DOHH2 (cell line): ENCODE results near the gene CTSE.

ENCODE experiments used
- H3F3A ChIP-seq: fragments of 200-600 bp; sonication (generic), shearing (Covaris generic); 2 replicates; pipeline ENCODE4 v1.6.0; 2016; ENCODE audit warnings: antibody characterized with exemption, mild to moderate bottlenecking; ENCODE audit not compliant: control insufficient read depth, insufficient read depth
- H3K27ac ChIP-seq: fragments of 200-600 bp; sonication (generic); 2 replicates; pipeline ENCODE4 v1.5.1; 2014; ENCODE audit warnings: low read depth, mild to moderate bottlenecking, low read length, moderate library complexity
- H3K27me3 ChIP-seq: fragments of 200-600 bp; sonication (generic); 2 replicates; pipeline ENCODE4 v1.6.1; 2014; ENCODE audit warnings: mild to moderate bottlenecking, low read length, mixed read lengths; ENCODE audit not compliant: control insufficient read depth
- H3K36me3 ChIP-seq: fragments of 200-600 bp; sonication (generic); 2 replicates; pipeline ENCODE4 v1.6.1; 2014; ENCODE audit warnings: mild to moderate bottlenecking, low read length, moderate library complexity, mixed read lengths; ENCODE audit not compliant: control insufficient read depth
- H3K4me1 ChIP-seq: fragments of 200-600 bp; sonication (generic); 2 replicates; pipeline ENCODE4 v1.6.1; 2014; ENCODE audit warnings: mild to moderate bottlenecking, low read length, mixed read lengths; ENCODE audit not compliant: control insufficient read depth
- H3K4me2 ChIP-seq: fragments of 200-600 bp; sonication (generic); 2 replicates; pipeline ENCODE4 v1.6.0; 2014; ENCODE audit warnings: mild to moderate bottlenecking, low read length, moderate library complexity
- H3K4me3 ChIP-seq: fragments of 200-600 bp; sonication (generic); 2 replicates; pipeline ENCODE4 v1.5.1; 2014; ENCODE audit warnings: mild to moderate bottlenecking, low read length, mixed read lengths
- H3K79me2 ChIP-seq: fragments of 200-600 bp; sonication (generic); 2 replicates; pipeline ENCODE4 v1.6.1; 2014; ENCODE audit warnings: mild to moderate bottlenecking, low read length, mixed read lengths; ENCODE audit not compliant: control insufficient read depth
- H3K9me2 ChIP-seq: fragments of 200-600 bp; sonication (generic); replicated peaks from 2 replicates; pipeline ENCODE4 v1.6.1; 2014; ENCODE audit warnings: mild to moderate bottlenecking, low read length, mixed read lengths; ENCODE audit not compliant: control insufficient read depth
- H3K9me3 ChIP-seq: fragments of 200-600 bp; sonication (generic); 2 replicates; pipeline ENCODE4 v1.6.1; 2014; ENCODE audit warnings: antibody characterized with exemption, low read length, mixed read lengths; ENCODE audit not compliant: control insufficient read depth, insufficient read depth
- H4K20me1 ChIP-seq: fragments of 200-600 bp; sonication (generic); 2 replicates; pipeline ENCODE4 v1.6.0; 2014; ENCODE audit warnings: low read depth, mild to moderate bottlenecking, antibody characterized with exemption, low read length, moderate library complexity; ENCODE audit not compliant: control insufficient read depth, insufficient read depth
- EZH2phosphoT487 ChIP-seq: fragments of 200-600 bp; sonication (generic); IDR thresholded peaks from 2 replicates; pipeline ENCODE4 v1.6.1; 2017; ENCODE audit warnings: borderline replicate concordance, mild to moderate bottlenecking, antibody characterized with exemption, low read length, moderate library complexity, mixed read lengths
- TF ChIP-seq, protein P1 (sequence below): fragments of 200-600 bp; sonication (generic); IDR thresholded peaks from one replicate; pipeline ENCODE4 v1.5.1; 2014; ENCODE audit warnings: antibody characterized with exemption, mild to moderate bottlenecking, low read depth, low read length; ENCODE audit not compliant: poor library complexity, severe bottlenecking

The CTSE gene

DNA sequence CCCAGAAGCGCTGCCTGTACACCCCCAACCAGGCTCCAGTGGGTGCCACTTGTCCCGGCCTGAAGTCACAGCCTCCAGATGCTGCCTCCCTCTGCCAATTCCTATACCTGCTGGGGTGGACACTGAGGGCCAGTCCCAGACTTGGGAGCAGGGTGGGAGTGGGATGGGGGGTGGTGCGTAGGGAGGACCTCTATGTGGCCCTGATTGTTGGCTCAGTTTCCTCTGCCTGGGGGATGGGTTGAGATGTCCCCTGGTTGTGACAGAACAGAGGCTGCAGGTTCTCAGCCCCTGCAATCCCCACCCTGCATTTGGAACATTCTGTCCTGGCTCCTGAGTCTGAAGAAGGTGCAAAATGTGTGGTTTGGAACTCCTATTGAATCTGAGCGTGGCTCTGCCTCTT is 47.7 kb downstream of the CTSE start:
- no peaks in the 10 kb centered on the region for H3K4me1 ChIP-seq
- no peaks in the 10 kb centered on the region for H4K20me1 ChIP-seq
- H3K36me3 ChIP-seq = no peaks in the 10 kb centered on the region
- H3K27me3 ChIP-seq = 0 out of 2 replicates have a peak, but pooled peaks cover 3% of the 10 kb centered on the region
- no peak overlapping the region for H3K4me2 ChIP-seq
- TF ChIP-seq EZH2phosphoT487 = no peak
- TF ChIP-seq, protein P1, sequence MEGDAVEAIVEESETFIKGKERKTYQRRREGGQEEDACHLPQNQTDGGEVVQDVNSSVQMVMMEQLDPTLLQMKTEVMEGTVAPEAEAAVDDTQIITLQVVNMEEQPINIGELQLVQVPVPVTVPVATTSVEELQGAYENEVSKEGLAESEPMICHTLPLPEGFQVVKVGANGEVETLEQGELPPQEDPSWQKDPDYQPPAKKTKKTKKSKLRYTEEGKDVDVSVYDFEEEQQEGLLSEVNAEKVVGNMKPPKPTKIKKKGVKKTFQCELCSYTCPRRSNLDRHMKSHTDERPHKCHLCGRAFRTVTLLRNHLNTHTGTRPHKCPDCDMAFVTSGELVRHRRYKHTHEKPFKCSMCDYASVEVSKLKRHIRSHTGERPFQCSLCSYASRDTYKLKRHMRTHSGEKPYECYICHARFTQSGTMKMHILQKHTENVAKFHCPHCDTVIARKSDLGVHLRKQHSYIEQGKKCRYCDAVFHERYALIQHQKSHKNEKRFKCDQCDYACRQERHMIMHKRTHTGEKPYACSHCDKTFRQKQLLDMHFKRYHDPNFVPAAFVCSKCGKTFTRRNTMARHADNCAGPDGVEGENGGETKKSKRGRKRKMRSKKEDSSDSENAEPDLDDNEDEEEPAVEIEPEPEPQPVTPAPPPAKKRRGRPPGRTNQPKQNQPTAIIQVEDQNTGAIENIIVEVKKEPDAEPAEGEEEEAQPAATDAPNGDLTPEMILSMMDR = no peak
- no peaks in the 10 kb centered on the region for H3K9me2 ChIP-seq
- no peak overlapping the region for H3K27ac ChIP-seq
- no peak overlapping the region for H3K4me3 ChIP-seq
- H3F3A ChIP-seq = 0 out of 2 replicates have a peak, but pooled peaks cover 3% of the 10 kb centered on the region
- no peaks in the 10 kb centered on the region for H3K79me2 ChIP-seq
- H3K9me3 ChIP-seq = no peaks in the 10 kb centered on the region; the same call in 1 of the 2 replicates

DNA sequence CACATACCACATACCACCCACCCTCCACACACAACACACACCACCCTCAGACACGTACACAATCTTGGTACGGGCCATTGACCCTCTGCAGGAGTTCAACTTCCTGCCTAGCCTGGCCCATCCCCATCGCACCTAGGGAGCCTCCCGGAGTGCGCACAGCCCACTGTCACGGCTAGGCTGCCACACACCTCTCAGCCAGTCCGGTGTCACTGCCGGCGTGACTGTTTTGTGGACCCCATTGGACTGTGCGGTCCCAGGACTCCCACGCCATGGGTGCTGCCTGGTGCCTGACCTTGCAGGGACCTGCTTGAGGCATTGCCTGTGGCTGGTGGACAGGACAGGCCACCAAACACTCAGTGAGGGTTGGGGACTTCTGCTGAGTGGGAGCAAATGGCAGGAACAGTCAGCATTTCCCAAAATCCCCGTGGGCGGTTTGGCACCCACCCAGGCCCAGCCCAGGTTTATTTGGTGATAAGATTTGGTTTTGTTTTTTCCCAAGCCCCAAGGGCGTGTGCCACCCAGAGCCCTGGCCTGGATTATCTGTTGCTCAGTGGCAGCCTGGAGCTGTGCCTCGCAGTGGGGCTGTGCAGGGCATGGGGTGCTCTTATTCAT is 48.2 kb downstream of the CTSE start:
- Histone ChIP-seq H3F3A (0 out of 2 replicates have a peak, but pooled peaks cover 3% of the 10 kb centered on the region), H3K9me2 (no peaks in the 10 kb centered on the region), H3K4me2 (no peak overlapping the region), H3K4me3 (no peak overlapping the region), H3K36me3 (no peaks in the 10 kb centered on the region), H3K79me2 (no peaks in the 10 kb centered on the region), H3K4me1 (no peaks in the 10 kb centered on the region), H3K27me3 (0 out of 2 replicates have a peak, but pooled peaks cover 3% of the 10 kb centered on the region), H4K20me1 (no peaks in the 10 kb centered on the region), H3K9me3 (no peaks in the 10 kb centered on the region; the same call in 1 of the 2 replicates), H3K27ac (no peak overlapping the region)
- no peak for TF ChIP-seq EZH2phosphoT487
- TF ChIP-seq, protein P1 = no peak

DNA sequence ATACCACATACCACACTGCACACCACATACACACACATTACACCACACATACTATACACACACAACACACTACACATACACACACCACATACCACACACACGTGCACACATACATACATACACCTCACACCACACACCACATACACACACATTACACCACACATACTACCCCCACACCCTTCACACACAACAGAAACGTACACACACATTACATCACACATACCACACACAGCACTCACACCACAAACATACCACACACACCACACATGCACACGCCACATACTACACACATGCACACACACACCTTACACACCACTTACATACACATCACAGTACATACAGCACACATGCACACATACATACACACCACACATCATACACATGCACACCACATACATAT is 49.0 kb downstream of the CTSE start:
- Histone ChIP-seq H3K27ac (no peak overlapping the region), H3K9me2 (no peaks in the 10 kb centered on the region), H4K20me1 (no peaks in the 10 kb centered on the region), H3K36me3 (no peaks in the 10 kb centered on the region), H3K4me1 (no peaks in the 10 kb centered on the region), H3K9me3 (no peaks in the 10 kb centered on the region; the same call in 1 of the 2 replicates), H3K79me2 (no peaks in the 10 kb centered on the region), H3F3A (0 out of 2 replicates have a peak, but pooled peaks cover 3% of the 10 kb centered on the region), H3K4me3 (no peak overlapping the region), H3K27me3 (0 out of 2 replicates have a peak, but pooled peaks cover 3% of the 10 kb centered on the region), H3K4me2 (no peak overlapping the region)
- TF ChIP-seq, protein P1 = no peak
- TF ChIP-seq EZH2phosphoT487 = no peak
